ENCODE measurements around the gene THOC1.

The THOC1 gene

GRCh38 chr18:213505-213904, 54.3 kb downstream of the THOC1 start:
- no peak for DNase-seq

- no peak for DNase-seq
Observed at GRCh38 chr18:212780-213179, 55.1 kb downstream of the THOC1 start.

GRCh38 chr18:211582-211981, 56.3 kb downstream of the THOC1 start:
- DNase-seq, result no peak

GRCh38 chr18:210733-211132, 57.1 kb downstream of the THOC1 start:
- no peak for DNase-seq

DNA sequence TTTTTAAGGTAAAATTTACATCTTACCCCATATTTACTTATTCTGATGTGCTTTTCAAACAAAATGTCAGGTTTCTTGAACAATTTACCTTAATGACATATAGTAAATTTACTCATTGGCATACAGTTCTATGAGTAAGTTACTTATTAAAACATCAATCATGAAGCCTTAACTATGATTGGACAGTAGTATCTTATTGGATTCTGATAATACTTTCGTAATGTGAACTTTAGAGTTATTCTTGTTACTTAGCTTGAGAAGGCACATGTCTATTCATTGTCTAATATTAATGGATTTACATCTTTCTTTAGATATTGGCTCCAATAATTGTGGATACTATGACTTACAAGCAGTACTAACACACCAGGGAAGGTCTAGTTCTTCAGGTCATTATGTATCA, 57.8 kb downstream of the THOC1 start:
- DNase-seq, result no peak

GRCh38 chr18:199768-200167, 68.1 kb downstream of the THOC1 start:
- peak; percentile 35 to 75 for DNase-seq

- DNase-seq, result no peak
Observed at GRCh38 chr18:199214-199613, 68.6 kb downstream of the THOC1 start.

GRCh38 chr18:195651-196050, 72.2 kb downstream of the THOC1 start:
- no peak for DNase-seq

GRCh38 chr18:192801-193200, 75.0 kb downstream of the THOC1 start:
- DNase-seq, result no peak

DNA sequence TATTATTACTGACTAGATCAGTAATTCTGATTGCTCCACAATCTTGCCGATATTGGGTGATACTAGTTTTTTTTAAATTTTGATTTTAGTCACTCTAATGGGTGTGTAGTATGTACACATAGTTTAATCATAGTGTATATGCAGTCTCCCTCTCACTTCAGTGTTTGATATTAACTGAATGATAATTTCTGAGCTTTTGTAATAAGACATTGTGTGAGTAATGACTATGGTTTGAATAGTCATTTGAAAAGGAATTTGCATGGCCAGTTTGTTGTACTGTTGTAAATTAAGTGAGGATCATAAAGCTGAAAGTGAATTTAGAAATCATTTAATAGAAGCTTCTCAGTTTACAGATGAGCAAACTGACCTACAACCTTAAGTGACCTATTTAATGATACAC, 76.1 kb downstream of the THOC1 start:
- DNase-seq, result no peak

DNA sequence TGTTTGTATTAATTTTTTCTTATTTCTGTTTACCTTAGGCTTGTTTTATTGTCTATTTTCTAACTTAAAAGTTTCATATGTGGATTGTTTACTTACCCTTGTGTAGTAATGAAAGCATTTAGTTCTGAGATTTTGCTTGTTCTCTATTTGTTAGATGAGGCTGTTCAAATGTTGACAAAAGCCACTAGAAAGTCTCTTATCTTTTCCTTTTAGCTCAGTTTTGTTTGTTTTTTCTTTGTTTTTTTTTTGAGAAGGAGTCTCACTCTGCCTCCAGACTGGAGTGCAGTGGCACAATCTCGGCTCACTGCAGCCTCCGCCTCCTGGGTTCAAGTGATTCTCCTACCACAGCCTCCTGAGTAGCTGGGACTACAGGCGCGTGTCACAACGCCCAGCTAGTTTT, 78.6 kb downstream of the THOC1 start:
- DNase-seq, result no peak

DNA sequence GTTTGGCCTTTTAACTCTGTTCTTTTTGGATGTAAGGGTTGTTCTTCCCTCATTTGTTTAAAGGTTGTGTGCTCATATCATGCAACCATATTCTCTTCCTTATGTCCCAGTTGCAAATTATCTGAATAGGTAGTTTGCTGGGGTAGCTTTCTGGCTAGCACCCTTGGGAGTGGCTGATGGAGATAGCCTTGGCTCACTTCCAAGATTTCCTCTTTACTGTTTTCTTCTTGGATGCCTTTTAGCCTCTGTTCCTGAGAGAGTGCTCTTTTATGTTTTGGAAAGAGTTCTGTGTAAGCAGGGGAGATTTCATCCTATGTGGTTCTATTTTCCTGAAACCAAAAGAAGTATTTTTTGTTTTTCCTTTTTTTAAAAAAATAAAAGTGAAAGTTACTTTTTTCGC, 84.1 kb downstream of the THOC1 start:
- peak; percentile 24 to 38 for DNase-seq

GRCh38 chr18:181711-182110, 86.1 kb downstream of the THOC1 start:
- no peak for DNase-seq

DNA sequence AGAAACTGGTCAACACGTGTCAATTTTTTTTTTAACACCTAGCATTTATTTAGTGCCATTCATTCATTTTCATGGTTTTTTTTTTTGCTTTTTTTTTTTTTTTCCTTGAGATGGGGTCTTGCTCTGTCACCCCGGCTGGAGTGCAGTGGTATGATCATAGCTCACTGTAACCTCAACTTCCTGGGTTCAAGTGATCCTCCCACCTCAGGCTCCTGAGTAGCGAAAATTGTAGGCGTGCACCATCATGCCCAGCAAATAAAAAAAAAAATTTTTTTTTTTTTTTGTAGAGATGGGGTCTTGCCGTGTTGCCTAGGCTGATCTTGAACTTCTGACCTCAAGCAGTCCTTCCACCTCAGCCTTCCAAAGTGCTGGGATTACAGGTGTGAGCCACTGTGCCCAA, 88.3 kb downstream of the THOC1 start:
- DNase-seq, result no peak

GRCh38 chr18:172361-172760, 95.5 kb downstream of the THOC1 start:
- no peak for DNase-seq
